ENCODE data around the gene ZNF235. TPM values are rescaled to one million over a fixed set of nuclear protein-coding genes. Genes with fewer than 3 reads are reported as not detected.

ZNF235 gene
- polyA plus RNA-seq, 2 of the 4 experiments (the other 2 are of a cell fraction) = 3.8 to 7.4 TPM

- POLR2A ChIA-PET = interaction anchor here (0.5 kb wide), 1 partner anchor 20 kb away, joined by 3 read pairs; no protein-coding TSS in a partner anchor
- Histone ChIP-seq H3K27ac (no peak overlapping the region), H3K9me3 (peaks cover 96% of the 10 kb centered on the region), H3K4me3 (no peak overlapping the region), H3K4me1 (no peaks in the 10 kb centered on the region), H3K4me2 (no peak overlapping the region)
- FAIRE-seq (no peak), ATAC-seq (no peak), DNase-seq (ENCODE audit: low read depth in 1 of 2, low spot score in 1 of 2) (no peak)
- TF ChIP-seq JUNB (IDR thresholded peaks at IDR 0.05) = no peak
- no peak for TF ChIP-seq ZSCAN20 (CRISPR knock-in tag; IDR thresholded peaks at IDR 0.05)
- TF ChIP-seq JUN (IDR thresholded peaks at IDR 0.05) = no peak
- TF ChIP-seq TFCP2L1 (CRISPR knock-in tag; IDR thresholded peaks at IDR 0.05) = no peak
- TF ChIP-seq, protein P1, sequence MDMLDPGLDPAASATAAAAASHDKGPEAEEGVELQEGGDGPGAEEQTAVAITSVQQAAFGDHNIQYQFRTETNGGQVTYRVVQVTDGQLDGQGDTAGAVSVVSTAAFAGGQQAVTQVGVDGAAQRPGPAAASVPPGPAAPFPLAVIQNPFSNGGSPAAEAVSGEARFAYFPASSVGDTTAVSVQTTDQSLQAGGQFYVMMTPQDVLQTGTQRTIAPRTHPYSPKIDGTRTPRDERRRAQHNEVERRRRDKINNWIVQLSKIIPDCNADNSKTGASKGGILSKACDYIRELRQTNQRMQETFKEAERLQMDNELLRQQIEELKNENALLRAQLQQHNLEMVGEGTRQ (IDR thresholded peaks at IDR 0.05) = no peak
- TF ChIP-seq, protein P2, sequence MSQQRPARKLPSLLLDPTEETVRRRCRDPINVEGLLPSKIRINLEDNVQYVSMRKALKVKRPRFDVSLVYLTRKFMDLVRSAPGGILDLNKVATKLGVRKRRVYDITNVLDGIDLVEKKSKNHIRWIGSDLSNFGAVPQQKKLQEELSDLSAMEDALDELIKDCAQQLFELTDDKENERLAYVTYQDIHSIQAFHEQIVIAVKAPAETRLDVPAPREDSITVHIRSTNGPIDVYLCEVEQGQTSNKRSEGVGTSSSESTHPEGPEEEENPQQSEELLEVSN (IDR thresholded peaks at IDR 0.05; ENCODE audit: borderline replicate concordance, low read depth) = no peak
- no peak for TF ChIP-seq RCOR1 (IDR thresholded peaks at IDR 0.05; ENCODE audit: low read depth, low read length)
- TF ChIP-seq ZC3H11A (IDR thresholded peaks at IDR 0.05) = no peak
- TF ChIP-seq FOSL2 (IDR thresholded peaks at IDR 0.05) = no peak
- no peak for TF ChIP-seq FOSL2 (CRISPR knock-in tag; IDR thresholded peaks at IDR 0.05)
- TF ChIP-seq NR3C1 (IDR thresholded peaks at IDR 0.05) = no peak
- TF ChIP-seq REST (IDR thresholded peaks at IDR 0.05) = no peak
- no peak for TF ChIP-seq KDM5A (IDR thresholded peaks at IDR 0.05)
- TF ChIP-seq EP300 (IDR thresholded peaks at IDR 0.05) = no peak
- TF ChIP-seq POLR2AphosphoS2 (conservative IDR thresholded peaks at IDR 0.05; ENCODE audit: low read length) = no peak
- 95% methylated on average over 8 of the region's 8 CpGs for WGBS (ENCODE audit: missing lambda C conversion rate)
- CTCF ChIA-PET = no interaction called here
Observed at GRCh38 chr19:44236384-44236783, 68.4 kb downstream of the ZNF235 start.

Small RNA genes lying within 50 kb of the gene (small RNA-seq; reads per million reads assigned to genes)
- gene NDUFA3P1 = 0 reads per million in 6 experiments

Other genes with a start within 250 kb of the ZNF235 start
- gene ZNF284, start 232.9 kb downstream of the ZNF235 start, polyA plus RNA-seq (2011; rRNA removed) = 1.0 and 1.2 TPM in 2 replicates
- gene ZNF284, start 232.9 kb downstream of the ZNF235 start, polyA plus RNA-seq (2017; fragmentation: RNase III; extraction: RNeasy Plus Mini Kit Qiagen cat#74134 plus additional on column Dnase treatment) = 0.81 to 1.1 TPM (median 1.0 TPM) in 3 replicates
- 22.3 and 25.0 TPM in 2 replicates for gene ZNF224, start 210.7 kb downstream of the ZNF235 start, polyA plus RNA-seq (2011; rRNA removed)
- gene ZNF224, start 210.7 kb downstream of the ZNF235 start, polyA plus RNA-seq (2017; fragmentation: RNase III; extraction: RNeasy Plus Mini Kit Qiagen cat#74134 plus additional on column Dnase treatment) = 17.0 to 21.0 TPM (median 17.1 TPM) in 3 replicates
- 4.3 TPM in 2 replicates for gene ZNF225, start 191.6 kb downstream of the ZNF235 start, polyA plus RNA-seq (2011; rRNA removed)
- 3.3 to 3.7 TPM (median 3.3 TPM) in 3 replicates for gene ZNF225, start 191.6 kb downstream of the ZNF235 start, polyA plus RNA-seq (2017; fragmentation: RNase III; extraction: RNeasy Plus Mini Kit Qiagen cat#74134 plus additional on column Dnase treatment)
- 5.8 and 6.2 TPM in 2 replicates for gene ZNF234, start 163.5 kb downstream of the ZNF235 start, polyA plus RNA-seq (2011; rRNA removed)
- 4.7 to 5.4 TPM (median 5.1 TPM) in 3 replicates for gene ZNF234, start 163.5 kb downstream of the ZNF235 start, polyA plus RNA-seq (2017; fragmentation: RNase III; extraction: RNeasy Plus Mini Kit Qiagen cat#74134 plus additional on column Dnase treatment)
- gene ZNF226, start 139.9 kb downstream of the ZNF235 start, polyA plus RNA-seq (2011; rRNA removed) = 46.3 and 53.2 TPM in 2 replicates
- gene ZNF226, start 139.9 kb downstream of the ZNF235 start, polyA plus RNA-seq (2017; fragmentation: RNase III; extraction: RNeasy Plus Mini Kit Qiagen cat#74134 plus additional on column Dnase treatment) = 26.8 to 27.6 TPM (median 27.2 TPM) in 3 replicates
- gene ZNF227, start 92.5 kb downstream of the ZNF235 start, polyA plus RNA-seq (2011; rRNA removed) = 15.8 and 17.1 TPM in 2 replicates
- gene ZNF227, start 92.5 kb downstream of the ZNF235 start, polyA plus RNA-seq (2017; fragmentation: RNase III; extraction: RNeasy Plus Mini Kit Qiagen cat#74134 plus additional on column Dnase treatment) = 10.1 to 10.4 TPM (median 10.1 TPM) in 3 replicates
- 1.9 and 2.1 TPM in 2 replicates for gene ZNF233, start 45.1 kb downstream of the ZNF235 start, polyA plus RNA-seq (2011; rRNA removed)
- 1.2 to 1.3 TPM (median 1.2 TPM) in 3 replicates for gene ZNF233, start 45.1 kb downstream of the ZNF235 start, polyA plus RNA-seq (2017; fragmentation: RNase III; extraction: RNeasy Plus Mini Kit Qiagen cat#74134 plus additional on column Dnase treatment)
- gene ZNF112, start 51.7 kb upstream of the ZNF235 start, polyA plus RNA-seq (2011; rRNA removed) = 5.6 and 6.9 TPM in 2 replicates
- gene ZNF112, start 51.7 kb upstream of the ZNF235 start, polyA plus RNA-seq (2017; fragmentation: RNase III; extraction: RNeasy Plus Mini Kit Qiagen cat#74134 plus additional on column Dnase treatment) = 3.3 to 3.5 TPM (median 3.5 TPM) in 3 replicates
- gene ZNF285, start 96.6 kb upstream of the ZNF235 start, polyA plus RNA-seq (2011; rRNA removed) = 5.7 and 6.4 TPM in 2 replicates
- gene ZNF285, start 96.6 kb upstream of the ZNF235 start, polyA plus RNA-seq (2017; fragmentation: RNase III; extraction: RNeasy Plus Mini Kit Qiagen cat#74134 plus additional on column Dnase treatment) = 2.8 to 4.3 TPM (median 2.9 TPM) in 3 replicates
- gene ZNF229, start 143.4 kb upstream of the ZNF235 start, polyA plus RNA-seq (2011; rRNA removed) = 6.7 and 10.0 TPM in 2 replicates
- gene ZNF229, start 143.4 kb upstream of the ZNF235 start, polyA plus RNA-seq (2017; fragmentation: RNase III; extraction: RNeasy Plus Mini Kit Qiagen cat#74134 plus additional on column Dnase treatment) = 5.3 to 5.7 TPM (median 5.5 TPM) in 3 replicates
- 4.1 and 7.7 TPM in 2 replicates for gene ZNF180, start 195.5 kb upstream of the ZNF235 start, polyA plus RNA-seq (2011; rRNA removed)
- gene ZNF180, start 195.5 kb upstream of the ZNF235 start, polyA plus RNA-seq (2017; fragmentation: RNase III; extraction: RNeasy Plus Mini Kit Qiagen cat#74134 plus additional on column Dnase treatment) = 8.1 to 8.7 TPM (median 8.1 TPM) in 3 replicates
- gene CEACAM20, start 224.7 kb upstream of the ZNF235 start, polyA plus RNA-seq (2011; rRNA removed) = 0.07 and 0.08 TPM in 2 replicates
- 0.05 TPM in 1 of 3 replicates, not detected in the others for gene CEACAM20, start 224.7 kb upstream of the ZNF235 start, polyA plus RNA-seq (2017; fragmentation: RNase III; extraction: RNeasy Plus Mini Kit Qiagen cat#74134 plus additional on column Dnase treatment)